GM10248 (cell line): Measurements from ENCODE around the gene PSEN2.
"Not testable (repeated sequence)": the region's sequence is repeated elsewhere in the genome, so short reads cannot be mapped to it uniquely, and the experiment has no call there.

Experiments used
- CTCF ChIA-PET: fragments of 300-600 bp; sonication (Branson Sonifier 250); formaldehyde crosslinking; extraction: SDS; loops from one replicate; lab custom pipeline; 2021; ENCODE audit warnings: antibody characterized with exemption; lab: Yijun Ruan, JAX
- POLR2A ChIA-PET: fragments of 350-650 bp; sonication (Branson Sonifier 250); formaldehyde crosslinking; extraction: SDS; loops from one replicate; lab custom pipeline; 2020; ENCODE audit warnings: antibody characterized with exemption; lab: Yijun Ruan, JAX
- DNase-seq: peaks from one replicate; pipeline ENCODE4 v3.0.0; 2012; ENCODE audit errors: extremely low spot score
- CTCF ChIP-seq: IDR thresholded peaks from 2 replicates; pipeline ENCODE4 v1.5.1; 2012; ENCODE audit warnings: mild to moderate bottlenecking, low read depth; ENCODE audit errors: extremely low read depth, missing control alignments, control extremely low read depth

PSEN2 gene

GRCh38 chr1:226915672-226915995 lies 45.2 kb downstream of the PSEN2 start:
- TF ChIP-seq CTCF, result no peak
- POLR2A ChIA-PET, result no interaction called here
- DNase-seq, result no peak
- CTCF ChIA-PET, result interaction anchor here (1.4 to 1.6 kb wide), 2 partner anchors 9 to 34 kb away, joined by 3 to 4 read pairs; no protein-coding TSS in a partner anchor

GRCh38 chr1:226916497-226916896 lies 46.1 kb downstream of the PSEN2 start:
- ChIA-PET POLR2A (no interaction called here), CTCF (no interaction called here)
- no peak for TF ChIP-seq CTCF
- DNase-seq, result no peak

GRCh38 chr1:226919587-226919986 lies 49.2 kb downstream of the PSEN2 start:
- no peak for TF ChIP-seq CTCF
- DNase-seq, result no peak
- CTCF ChIA-PET, result interaction anchor here (1.3 to 4.1 kb wide), 3 partner anchors 7 to 17 kb away, joined by 3 to 19 read pairs (median 5); no protein-coding TSS in a partner anchor
- POLR2A ChIA-PET, result no interaction called here

- ChIA-PET POLR2A (no interaction called here), CTCF (interaction anchor here (1.3 to 4.1 kb wide), 3 partner anchors 8 to 16 kb away, joined by 3 to 19 read pairs (median 5); no protein-coding TSS in a partner anchor)
- no peak for DNase-seq
- TF ChIP-seq CTCF, result no peak
These were observed 49.6 kb downstream of the PSEN2 start for GRCh38 chr1:226919995-226920394.

GRCh38 chr1:226920446-226920894 lies 50.1 kb downstream of the PSEN2 start:
- no peak for TF ChIP-seq CTCF
- CTCF ChIA-PET, result interaction anchor here (4.1 kb wide), 1 partner anchor 8 kb away, joined by 19 read pairs; no protein-coding TSS in a partner anchor
- POLR2A ChIA-PET, result no interaction called here
- DNase-seq, result no peak

- ChIA-PET POLR2A (no interaction called here), CTCF (interaction anchor here (4.1 kb wide), 1 partner anchor 9 kb away, joined by 19 read pairs; no protein-coding TSS in a partner anchor)
- no peak for DNase-seq
- no peak for TF ChIP-seq CTCF
These were observed 51.1 kb downstream of the PSEN2 start for GRCh38 chr1:226921504-226921903.

- DNase-seq, CTCF ChIA-PET, POLR2A ChIA-PET: not testable (repeated sequence)
These were observed 59.1 kb downstream of the PSEN2 start for GRCh38 chr1:226929260-226930111.
